KBM-7 (cell line): ENCODE data around the gene GNAT1.

Source experiments
- DNase-seq: peaks from one replicate; pipeline ENCODE4 v3.0.0-alpha.2; 2015
- in situ Hi-C: fragments of 300-500 bp; cut with MboI; formaldehyde crosslinking; loops from 2 replicates; pipeline ENCODE4 v1.14.3; 2020; ENCODE audit warnings: low sequenced_read_pairs, low pct_unique_long_range_greater_than_20kb, mixed read lengths

Gene GNAT1

DNA sequence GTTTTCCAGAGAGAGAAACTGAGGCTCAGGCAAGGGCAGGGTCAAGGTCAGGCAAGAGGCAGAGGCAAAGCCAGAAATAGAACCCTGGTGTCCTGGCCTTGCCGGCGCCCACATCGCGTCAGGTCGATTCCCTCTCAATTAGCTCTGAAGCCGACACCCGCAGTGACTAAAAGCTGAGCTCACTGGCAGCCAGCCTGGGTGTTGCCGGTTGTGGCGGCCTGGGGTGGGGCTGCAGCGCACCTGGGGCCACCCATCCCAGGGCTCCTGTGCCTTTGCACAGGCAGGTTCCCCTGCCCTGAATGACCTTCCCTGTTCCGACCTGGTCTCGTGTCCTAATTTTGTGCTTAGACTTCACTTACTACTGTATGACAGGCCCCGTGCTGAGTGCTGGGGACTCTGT, 30.1 kb upstream of the GNAT1 start:
- in situ Hi-C loops = no loop called here
- DNase-seq = no peak

DNA sequence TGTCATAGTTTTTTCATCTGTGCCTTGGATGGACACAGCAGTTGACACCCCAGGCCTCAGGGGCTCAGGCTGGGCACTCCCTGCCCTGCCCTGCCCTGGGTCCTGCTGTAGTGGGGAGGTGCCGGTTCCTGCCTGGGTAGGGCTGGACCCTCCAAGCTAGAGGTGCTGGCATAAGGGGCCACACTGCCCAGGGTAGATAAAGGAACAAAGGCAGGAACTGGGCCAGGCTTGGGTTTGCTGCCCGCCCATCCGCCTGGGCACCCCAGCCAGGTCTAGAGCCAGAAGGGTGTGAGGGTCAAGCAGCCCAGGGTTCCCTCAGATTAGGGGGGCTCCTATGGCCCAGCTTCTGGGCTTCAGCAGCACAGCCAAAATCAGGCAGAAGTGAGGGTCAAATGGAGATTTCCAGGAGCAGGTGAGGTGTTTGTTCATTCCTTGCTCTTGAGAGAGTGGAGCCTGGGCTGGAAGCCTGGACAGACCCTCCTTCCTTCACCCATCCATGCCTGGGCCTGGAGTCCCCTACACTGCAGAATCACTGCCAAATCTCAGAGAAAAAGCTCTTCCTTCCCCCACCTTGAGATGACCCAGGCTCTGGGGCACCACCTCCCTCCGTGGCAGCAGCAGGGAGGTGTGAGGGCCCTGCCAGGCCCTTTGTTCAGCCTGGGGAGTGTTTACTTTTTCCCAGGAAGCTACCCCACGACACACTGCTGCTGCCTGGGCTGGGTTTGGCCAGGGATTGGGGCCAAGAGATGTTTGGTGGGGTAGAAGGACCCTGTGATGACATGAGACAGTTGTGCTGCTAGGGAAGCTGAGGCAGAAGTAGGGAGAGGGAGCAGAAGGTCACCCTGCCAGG, 29.2 kb upstream of the GNAT1 start:
- no peak for DNase-seq
- in situ Hi-C loops = no loop called here

DNA sequence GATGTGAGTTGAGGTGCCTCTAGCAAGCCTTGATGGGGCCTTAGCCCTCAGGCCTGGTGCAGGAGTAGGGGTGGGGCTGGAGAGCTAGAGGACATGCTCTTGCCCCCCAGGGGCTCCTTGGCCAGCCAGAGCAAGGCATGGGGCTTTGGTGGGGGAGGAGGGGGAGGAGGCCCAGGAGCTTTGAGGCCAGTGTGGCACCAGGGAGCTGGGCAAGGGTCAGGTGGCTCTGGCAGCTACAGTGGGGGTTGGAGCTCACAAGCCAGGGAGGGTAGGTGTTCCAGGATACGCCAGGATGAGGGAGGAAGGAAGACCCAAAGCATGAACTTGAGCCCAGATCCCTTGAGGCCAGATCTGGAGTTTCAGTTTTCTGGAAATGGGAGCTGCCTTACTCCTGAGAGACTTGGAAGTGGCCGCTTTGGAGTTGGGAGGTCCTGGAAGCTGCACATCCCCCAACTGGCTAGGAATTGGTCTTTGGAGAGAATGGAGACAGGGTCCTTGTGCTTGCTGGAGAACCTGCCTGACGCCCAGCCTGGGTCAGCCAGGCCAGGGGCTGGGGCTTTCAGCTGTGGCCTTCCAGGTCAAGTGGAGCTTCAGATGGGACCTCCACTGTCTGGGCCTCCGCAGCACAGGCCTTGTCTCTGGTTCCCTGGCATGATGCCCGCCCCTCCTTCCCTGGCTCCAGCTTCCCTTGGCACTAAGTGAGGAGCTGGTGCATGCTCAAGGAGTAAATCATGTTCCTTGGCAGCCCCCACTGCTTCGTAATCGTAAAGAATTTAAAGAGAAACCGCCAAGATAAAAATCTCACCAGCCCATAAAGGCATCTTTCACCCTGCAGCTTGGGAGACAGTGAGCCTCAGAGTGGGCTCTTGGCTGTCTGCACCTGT, 27.6 kb upstream of the GNAT1 start:
- DNase-seq = no peak

DNA sequence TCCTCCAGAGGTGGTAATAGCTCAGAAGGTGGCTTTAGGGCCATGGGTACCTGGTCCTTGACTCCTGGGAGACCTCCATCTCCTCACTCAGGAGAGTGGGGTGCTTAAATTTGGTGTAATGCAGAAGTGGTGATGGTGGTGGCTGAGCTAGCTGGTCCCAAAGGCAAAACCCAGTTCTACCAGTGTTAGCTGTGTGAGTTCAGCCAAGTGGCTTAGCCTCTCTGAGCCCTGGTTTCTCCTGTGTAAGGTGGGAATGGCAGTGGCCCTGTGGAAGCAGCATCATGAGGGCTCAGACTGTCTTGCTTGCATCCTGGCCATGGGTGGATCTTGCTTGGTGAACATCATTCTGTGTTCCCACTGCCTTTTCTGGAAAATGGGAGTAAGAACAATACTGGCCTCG, 26.9 kb upstream of the GNAT1 start:
- DNase-seq = no peak
- in situ Hi-C loops = no loop called here

More for the DNA sequence above, 27.6 kb upstream of the GNAT1 start:
- in situ Hi-C loops = no loop called here

DNA sequence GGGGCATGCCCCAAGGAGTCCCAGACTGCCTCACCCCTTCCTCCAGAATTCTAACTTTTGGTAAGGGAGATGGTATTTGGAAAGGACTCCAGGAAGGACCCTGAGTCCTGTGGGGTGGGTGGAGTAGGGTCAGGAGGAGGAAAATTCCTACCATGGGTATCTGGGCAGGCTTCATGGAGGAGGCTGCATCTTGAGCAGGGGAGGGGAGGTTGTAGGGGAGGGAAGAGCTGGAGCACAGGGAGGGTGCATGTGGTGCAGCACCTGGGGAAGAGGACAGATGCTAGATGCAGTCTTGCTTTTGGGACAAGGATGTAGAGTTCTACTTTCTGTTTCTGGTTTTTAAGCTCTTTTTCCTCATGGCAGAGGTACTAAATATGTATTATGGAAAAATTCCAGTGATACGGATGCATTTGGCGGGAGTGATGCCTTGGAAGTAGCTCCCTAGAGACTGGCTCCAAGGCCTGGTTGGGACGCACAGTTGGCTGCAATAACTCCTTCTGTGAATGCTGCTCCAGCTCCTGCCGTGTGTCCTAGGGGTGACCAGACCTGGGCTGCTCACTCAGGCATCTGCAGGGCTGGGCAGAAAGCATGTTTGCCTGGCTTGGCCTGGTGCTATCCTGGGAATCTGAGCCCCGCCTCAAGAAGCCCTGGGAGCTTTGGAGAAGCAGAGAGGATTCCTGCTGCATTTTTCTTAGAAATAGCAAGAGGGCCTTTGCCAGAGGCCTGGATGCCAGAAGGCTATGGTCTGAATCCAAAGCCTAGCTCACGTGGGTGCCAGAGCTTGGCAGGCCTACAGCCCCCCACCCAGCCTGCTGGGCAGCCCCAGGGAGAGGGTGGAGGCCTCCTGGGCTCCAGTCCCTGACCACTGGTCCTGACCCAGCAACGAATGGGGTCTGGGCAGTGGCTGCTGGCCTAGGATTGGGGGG, 26.2 kb upstream of the GNAT1 start:
- no peak for DNase-seq
- in situ Hi-C loops = no loop called here

DNA sequence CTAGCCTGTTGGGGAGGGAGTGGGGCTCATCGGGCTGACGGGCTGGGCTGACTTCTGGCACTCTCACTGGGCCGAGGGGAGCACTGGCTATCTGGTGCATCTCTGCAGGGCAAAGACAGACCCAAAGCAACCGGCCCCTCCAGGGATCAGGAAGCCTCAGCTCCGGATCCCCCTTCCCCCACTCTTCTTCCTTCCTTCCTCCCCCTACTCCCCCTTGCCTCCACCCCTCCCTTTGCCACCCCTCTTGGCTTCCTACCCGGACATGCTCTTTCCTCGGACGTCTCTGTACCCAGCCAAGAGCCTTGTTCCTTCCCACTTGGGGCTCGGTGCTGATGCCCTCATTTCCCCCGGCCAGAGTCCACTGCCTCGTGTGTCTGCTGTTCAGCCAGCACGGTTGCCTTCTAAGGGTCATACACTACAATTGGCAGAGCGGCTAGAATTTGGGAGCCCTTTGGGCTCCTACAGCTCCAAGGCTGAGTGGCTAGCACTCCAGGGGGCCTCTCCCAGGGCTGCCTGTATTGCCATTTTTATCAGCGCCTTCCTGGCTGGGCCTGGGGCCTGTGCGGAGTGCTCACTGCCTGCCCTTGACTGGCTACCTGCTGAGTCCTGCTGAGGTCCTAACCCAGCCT, 25.4 kb upstream of the GNAT1 start:
- no peak for DNase-seq
- in situ Hi-C loops = no loop called here

DNA sequence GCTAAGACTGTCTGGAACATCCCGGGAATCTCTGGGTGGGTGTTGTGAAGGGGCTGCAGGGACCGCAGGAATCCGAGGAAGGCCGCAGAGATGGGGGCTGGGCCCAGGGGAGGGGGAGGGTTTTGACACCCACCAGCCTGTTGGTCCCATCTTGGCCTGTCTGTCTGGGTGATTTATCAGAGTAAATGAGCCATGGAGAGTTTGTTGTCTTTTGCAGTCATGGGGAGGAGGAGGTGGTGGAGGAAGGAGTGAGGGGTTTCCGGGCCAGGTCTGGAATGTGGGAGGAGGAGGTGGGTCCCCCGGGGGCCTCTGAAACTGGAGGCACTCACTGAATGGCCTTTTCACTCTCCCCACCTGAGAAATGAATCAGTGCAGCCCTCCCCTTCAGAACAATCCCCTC, 24.8 kb upstream of the GNAT1 start:
- in situ Hi-C loops = no loop called here

DNA sequence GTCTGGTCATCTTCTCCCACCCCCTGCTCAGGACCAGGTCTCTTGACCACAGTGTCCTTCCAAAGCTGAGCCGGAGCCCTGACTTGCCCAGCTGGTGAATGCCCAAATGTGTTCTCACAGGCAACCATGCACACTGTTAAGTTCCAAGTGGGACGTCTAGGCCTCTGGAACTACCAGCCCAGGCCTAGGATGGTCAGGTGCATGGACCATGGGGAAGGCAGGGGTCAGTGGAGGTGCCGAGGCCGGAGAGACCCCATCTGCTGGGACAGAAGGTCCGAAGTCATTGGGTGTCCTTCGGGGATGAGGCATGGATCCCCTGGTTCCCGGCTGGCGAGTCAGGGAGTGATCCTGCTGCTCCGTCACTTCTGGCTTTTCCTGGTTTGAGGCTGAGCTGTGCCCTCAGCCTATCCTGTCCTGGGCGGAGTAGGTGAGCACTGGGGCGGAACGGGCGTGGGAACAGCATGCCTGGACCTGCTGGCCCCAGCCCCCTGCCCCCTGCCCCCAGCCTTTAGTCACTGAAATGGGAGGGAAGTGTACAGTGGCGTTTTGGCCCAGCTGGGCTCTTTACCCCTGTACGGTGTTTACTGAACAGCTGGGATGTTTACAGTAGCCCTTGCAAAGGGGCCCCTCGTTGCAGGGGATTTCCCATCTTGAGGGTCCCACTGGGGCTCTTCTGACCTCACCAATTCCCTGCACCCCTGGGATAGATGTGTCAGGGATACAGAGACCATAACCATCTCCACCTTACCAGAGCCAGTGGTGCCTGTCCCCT, 24.2 kb upstream of the GNAT1 start:
- DNase-seq = no peak
- in situ Hi-C loops = no loop called here

More for the DNA sequence above, 24.8 kb upstream of the GNAT1 start:
- no peak for DNase-seq

DNA sequence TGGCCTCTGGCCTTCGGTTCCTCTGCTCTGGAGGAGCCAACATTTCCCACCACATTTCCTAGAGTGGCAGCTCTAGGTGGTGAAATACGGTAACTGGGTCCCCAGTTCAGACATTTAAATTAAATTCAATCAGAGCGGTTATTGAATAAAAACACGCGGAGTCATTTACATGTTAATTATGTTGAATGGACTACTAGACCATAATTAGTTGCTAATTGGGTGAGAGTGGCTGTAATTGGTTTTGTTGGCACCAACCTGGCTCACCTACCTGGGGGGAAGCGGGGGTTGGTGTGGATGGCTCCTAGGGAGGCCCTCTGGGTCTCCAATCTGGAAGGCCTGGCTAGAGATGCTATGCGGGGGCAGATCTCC, 23.6 kb upstream of the GNAT1 start:
- in situ Hi-C loops = no loop called here
- DNase-seq = no peak

DNA sequence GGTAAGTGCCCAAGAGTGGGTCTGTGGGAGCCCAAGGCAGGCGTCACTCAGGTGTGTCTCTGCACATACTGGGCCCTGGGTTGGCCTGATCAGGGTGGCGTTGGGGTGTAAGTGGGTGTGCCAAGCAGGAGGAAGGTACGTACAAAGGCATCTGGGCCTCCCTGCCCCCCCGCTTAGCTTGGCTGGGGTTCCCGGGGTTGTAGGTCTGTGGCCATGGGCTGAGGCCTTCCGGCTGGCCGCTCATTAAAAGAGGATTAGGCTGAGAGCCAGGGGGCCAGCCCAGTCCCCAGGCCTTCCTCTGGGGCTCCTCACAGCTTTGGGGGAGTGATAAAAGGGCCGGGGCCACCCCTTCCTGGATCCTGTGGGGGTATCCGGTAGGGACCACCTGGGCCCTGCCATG, 23.0 kb upstream of the GNAT1 start:
- no peak for DNase-seq
- in situ Hi-C loops = no loop called here

DNA sequence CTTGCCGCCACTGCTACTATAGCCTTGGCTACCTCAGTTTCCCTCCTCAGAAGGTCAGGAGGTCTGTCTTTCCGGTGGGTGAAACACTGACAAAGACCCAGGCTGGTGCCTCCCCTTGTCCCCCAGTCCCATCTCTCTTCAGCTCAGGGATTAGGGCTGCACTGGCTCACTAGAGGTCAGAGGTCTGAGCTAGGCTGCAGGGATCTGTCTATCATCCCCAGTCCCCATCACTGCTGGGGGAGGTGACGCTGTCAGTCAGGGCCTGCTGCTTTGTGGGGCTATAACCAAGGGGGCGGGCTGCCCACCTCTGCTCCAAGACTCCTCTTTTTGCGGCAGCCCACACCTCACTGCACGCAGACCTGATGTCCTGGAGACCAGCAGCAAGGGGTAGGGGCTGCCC, 22.6 kb upstream of the GNAT1 start:
- no peak for DNase-seq
- in situ Hi-C loops = no loop called here

DNA sequence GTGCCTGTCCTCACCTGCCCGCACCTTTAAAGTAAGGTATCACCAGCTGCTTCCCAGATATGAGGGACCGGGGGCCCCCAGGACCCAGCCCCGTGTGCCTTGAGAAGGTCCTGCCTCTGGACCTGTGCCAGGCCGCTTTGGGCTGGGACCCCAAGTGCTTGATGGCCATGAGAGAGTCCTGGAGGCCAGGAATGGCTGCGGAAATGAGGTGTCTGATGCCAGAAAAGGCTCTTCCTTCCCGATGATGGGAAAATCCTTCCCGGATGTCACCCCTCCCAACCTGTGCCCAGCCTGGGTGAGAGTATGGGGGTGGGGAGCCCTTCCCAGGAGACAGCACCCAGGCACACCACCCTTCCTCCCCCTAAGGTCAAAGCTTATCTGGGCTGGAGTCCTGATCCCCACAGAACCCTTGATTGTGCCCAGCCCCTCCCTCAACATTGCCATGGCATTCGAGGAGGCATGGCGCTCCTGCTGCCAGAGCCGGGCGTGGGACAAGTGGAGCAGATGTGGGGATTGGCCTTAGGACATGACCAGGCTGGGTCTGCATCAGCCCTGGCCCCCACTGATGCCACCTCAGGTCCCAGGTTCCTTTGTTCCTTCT, 22.1 kb upstream of the GNAT1 start:
- in situ Hi-C loops = no loop called here
- no peak for DNase-seq

DNA sequence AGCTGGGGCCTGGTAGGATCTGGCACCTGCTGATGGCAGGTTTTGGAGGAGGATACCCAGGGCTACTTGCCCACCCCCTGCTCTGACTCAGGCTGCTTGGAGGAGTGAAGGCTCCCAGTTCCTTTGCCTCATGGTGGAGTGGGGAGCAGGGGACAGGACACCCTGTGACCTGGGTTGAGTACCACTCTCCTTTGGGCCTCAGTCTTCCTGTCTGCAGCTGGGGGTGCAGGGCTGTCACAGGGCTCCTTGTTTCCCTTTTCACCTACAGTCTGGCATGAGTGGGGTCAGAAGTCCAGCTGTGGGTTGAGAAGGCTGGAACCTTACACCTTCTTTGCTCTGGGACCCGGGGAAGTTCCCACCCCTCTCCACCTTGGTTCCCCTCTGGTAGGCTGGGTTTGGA, 21.6 kb upstream of the GNAT1 start:
- no peak for DNase-seq
- in situ Hi-C loops = no loop called here

DNA sequence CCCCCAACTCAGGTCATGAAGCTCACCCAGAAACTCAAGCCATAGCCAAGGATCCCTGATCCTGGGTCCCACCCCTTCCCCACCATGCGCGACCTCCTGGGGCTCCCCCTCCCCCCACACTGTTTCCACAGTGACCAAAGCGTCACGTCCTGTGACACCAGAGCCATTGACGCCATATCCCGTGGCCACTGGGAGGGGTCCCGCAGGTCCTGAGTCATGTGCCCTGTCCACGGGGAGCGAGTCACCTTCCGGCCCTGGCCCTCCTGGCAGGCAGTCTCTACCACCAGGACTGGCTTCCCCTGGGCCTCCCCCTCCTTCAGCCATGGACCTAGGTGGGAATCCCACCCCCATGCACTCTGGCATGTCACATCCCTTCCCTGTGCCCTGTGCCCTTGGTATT, 20.7 kb upstream of the GNAT1 start:
- DNase-seq = no peak
- in situ Hi-C loops = no loop called here

DNA sequence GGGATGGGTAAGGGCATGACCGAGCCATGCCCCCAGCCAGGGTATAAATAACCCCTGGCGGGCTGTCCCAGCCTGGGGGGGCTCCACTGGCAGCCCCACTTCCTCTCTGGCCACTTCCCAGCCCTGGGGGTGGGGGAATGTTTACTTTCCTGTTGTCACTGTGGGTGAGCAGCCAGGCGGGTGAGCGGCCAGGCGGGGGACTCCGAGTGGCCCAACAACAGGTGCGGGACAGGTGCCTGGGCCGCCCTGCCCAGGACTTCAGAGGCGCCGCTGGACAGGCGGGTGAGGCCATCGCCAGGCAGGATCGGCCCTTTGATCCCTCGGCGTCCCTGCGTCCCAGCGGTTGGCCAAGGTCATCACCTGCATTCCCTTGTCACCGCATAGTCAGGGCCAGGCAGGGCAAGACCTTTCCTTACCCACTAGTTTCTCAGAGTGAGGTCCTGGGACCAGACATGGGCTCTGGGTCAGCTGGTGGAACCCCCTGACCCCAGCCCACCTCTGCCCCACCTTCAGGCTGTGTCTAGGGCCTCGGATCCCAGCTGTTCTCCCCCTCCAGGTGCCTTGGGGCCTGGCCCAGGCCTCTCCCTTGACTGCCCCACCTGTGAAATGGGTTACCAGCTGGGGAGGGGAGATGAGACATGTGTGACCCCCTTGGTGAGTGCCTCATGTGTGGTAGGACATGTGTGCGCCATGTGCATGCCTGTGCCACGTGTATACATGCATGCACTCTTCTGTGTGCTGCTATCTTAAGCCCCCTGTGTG, 19.7 kb upstream of the GNAT1 start:
- no peak for DNase-seq
- in situ Hi-C loops = no loop called here

DNA sequence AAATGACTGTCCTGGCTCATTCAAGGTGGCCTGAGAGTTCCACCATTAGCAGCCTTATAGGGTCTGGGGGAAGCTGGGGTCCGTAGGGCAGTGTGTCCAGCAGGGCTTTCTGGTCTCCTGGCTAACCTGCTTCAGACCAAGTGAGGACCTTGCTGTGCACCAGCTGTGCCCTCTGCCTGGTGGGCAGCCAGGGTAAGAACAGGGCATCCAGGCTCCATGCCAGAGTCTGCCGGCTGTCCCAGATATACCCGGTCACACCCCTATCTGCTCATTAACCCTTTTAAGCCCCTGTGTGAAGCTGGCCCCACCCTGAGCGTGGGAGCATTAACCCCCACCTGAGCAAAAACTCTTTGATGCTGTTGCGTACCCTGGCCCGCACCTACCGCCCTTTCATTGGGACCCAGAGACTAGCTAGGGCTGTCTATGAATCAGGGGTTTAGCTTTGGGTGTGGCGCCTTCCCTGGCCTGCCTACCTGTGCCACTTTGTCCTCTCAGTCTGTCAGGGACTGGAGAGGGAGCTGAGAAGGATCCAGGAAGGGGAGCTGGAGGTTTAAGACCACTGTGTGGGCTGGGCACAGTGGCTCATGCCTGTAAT, 18.7 kb upstream of the GNAT1 start:
- no peak for DNase-seq
- in situ Hi-C loops = no loop called here
